Gastrocnemius medialis (tissue), 4 donors: ENCODE measurements around the gene NDUFA12. TPM values are rescaled to one million over a fixed set of nuclear protein-coding genes. Genes with fewer than 3 reads are reported as not detected.
A peak's percentile ranks its signal among the peaks of the same experiment; 100 is the strongest.

Source experiments
- ATAC-seq, 2 donors: fragments of 150-250 bp; one replicate each; pipeline ENCODE4 v1.9.1; 2016
- DNase-seq, 2 donors: peaks; one replicate each; pipeline ENCODE4 v3.0.0-alpha.2; 2019
- H3K27ac ChIP-seq, 4 donors: fragments of 200-600 bp; sonication (generic); 1 replicate in 1 of 4; 2 replicates in 3 of 4; pipeline ENCODE4 v1.5.1; 2016 to 2018; ENCODE audit warnings: mild to moderate bottlenecking in 2 of 4, moderate library complexity in 1 of 4
- H3K27me3 ChIP-seq, 3 donors: fragments of 200-600 bp; sonication (generic) in 2 of 3; 1 replicate in 1 of 3; 2 replicates in 2 of 3; pipeline versions ENCODE4 v1.5.1 to v1.6.0; 2016 to 2019; ENCODE audit warnings: mild to moderate bottlenecking in 1 of 3, moderate library complexity in 1 of 3
- H3K36me3 ChIP-seq, 2 donors: fragments of 200-600 bp; sonication (generic) in 1 of 2; one replicate each; pipeline ENCODE4 v1.5.1; 2017 to 2018
- H3K4me1 ChIP-seq, 2 donors: fragments of 200-600 bp; sonication (generic) in 1 of 2; one replicate each; pipeline ENCODE4 v1.5.1; 2016 to 2017; ENCODE audit warnings: mild to moderate bottlenecking in 2 of 2
- H3K4me3 ChIP-seq, 4 donors: fragments of 200-600 bp; sonication (generic) in 3 of 4; 1 replicate in 1 of 4; 2 replicates in 3 of 4; pipeline ENCODE4 v1.5.1; 2016 to 2019; ENCODE audit warnings: mild to moderate bottlenecking in 2 of 4
- H3K9me3 ChIP-seq, 3 donors: fragments of 200-600 bp; sonication (generic) in 2 of 3; 1 replicate in 1 of 3; 2 replicates in 2 of 3; pipeline ENCODE4 v1.5.1; 2016 to 2019
- POLR2A ChIP-seq, 2 donors: fragments of 450-650 bp; IDR thresholded peaks; one replicate each; pipeline ENCODE4 v1.6.1; 2017; ENCODE audit warnings: antibody characterized with exemption in 2 of 2, mild to moderate bottlenecking in 2 of 2, moderate library complexity in 2 of 2
- in situ Hi-C, 4 donors: fragments of 200-750 bp; cut with MboI; loops; one replicate each; pipeline versions ENCODE4 v1.15.0 to v1.8.0; 2017; ENCODE audit warnings: low sequenced_read_pairs in 4 of 4
- intact Hi-C: fragments of 100-400 bp; cut with DNase I; formaldehyde crosslinking; loops from one replicate; pipeline ENCODE4 v1.15.1; 2023; ENCODE audit warnings: low total_unique reads
- total RNA-seq, 4 donors: library from RNA; depleted of rRNA; stranded (reverse); fragments of >200 nt; gene quantifications; one replicate each; pipeline versions ENCODE4 v1.1.0 to v1.2.3, GENCODE V29; 2016
- TF ChIP-seq, protein P1 (sequence below), 5 experiments: fragments of 450-650 bp in 3 of 5; fragments of 200-600 bp in 2 of 5; sonication (generic) in 2 of 5; IDR thresholded peaks in 4 of 5; conservative IDR thresholded peaks in 1 of 5; 1 replicate in 4 of 5; 2 replicates in 1 of 5; pipeline ENCODE4 v1.5.1; 2016 to 2019; ENCODE audit warnings: antibody characterized with exemption in 5 of 5, mild to moderate bottlenecking in 3 of 5, moderate library complexity in 3 of 5

Gene NDUFA12
- total RNA-seq, 4 donors from 2014 or later = 225 to 382 (median 356) TPM

DNA sequence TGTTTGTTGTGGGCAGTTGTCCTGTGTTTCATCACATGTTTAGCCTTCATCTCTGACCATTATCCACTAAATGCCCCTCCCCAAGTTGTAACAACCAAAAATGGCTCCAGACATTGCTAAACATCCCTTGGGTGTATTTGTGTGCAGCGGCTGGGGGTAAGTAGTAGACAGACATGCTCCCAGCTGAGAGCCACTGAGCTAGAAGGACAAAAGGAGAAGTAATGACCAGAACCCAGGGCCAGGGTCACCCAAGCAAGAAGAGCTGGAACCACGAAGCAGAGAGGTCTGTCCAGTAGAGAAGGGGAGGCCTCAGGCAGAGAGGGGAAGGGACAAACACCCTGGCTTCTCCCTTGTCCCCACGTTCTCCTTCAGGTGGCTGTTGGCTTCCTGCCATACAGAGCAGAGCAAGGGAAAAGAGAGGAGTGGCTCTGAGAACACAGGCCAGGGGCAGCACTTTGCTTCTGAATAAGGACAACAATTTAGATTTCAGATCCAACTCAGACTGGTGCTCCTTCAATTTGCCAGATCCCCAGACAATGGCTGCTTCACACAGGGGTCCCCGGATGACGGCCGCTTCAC lies 55.2 kb downstream of the NDUFA12 start:
- Histone ChIP-seq H3K27ac (no peak overlapping the region), H3K4me1 (no peaks in the 10 kb centered on the region), H3K4me3 (no peak overlapping the region), H3K9me3 (no peaks in the 10 kb centered on the region), H3K27me3 (no peaks in the 10 kb centered on the region), H3K36me3 (no peaks in the 10 kb centered on the region)
- DNase-seq = no peak
- in situ Hi-C loops = no loop called here
- ATAC-seq = no peak
- TF ChIP-seq POLR2A (IDR thresholded peaks at IDR 0.05) = no peak
- TF ChIP-seq, protein P1, sequence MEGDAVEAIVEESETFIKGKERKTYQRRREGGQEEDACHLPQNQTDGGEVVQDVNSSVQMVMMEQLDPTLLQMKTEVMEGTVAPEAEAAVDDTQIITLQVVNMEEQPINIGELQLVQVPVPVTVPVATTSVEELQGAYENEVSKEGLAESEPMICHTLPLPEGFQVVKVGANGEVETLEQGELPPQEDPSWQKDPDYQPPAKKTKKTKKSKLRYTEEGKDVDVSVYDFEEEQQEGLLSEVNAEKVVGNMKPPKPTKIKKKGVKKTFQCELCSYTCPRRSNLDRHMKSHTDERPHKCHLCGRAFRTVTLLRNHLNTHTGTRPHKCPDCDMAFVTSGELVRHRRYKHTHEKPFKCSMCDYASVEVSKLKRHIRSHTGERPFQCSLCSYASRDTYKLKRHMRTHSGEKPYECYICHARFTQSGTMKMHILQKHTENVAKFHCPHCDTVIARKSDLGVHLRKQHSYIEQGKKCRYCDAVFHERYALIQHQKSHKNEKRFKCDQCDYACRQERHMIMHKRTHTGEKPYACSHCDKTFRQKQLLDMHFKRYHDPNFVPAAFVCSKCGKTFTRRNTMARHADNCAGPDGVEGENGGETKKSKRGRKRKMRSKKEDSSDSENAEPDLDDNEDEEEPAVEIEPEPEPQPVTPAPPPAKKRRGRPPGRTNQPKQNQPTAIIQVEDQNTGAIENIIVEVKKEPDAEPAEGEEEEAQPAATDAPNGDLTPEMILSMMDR (IDR thresholded peaks at IDR 0.05 in 4 of 5, conservative IDR thresholded peaks at IDR 0.05 in 1 of 5) = no peak
- intact Hi-C loops = no loop called here

DNA sequence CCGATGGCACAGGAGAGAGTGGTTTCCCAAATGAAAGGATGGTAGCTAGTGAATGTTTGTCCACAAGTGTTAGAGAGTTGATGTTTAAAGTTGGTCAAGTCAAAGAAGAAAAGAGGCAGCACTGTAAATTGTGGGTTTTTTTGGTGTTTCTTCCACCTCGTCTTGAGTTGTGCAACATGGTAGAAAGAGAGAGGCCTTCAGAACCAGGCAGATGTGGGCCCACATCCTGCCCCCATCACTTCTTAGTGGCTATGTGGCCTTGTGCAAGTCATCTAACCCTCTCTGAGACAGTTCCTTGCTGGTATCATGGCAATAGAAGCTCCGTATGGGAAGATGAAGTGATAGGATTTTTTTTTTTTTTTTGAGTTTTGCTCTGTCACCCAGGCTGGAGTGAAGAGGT lies 60.8 kb downstream of the NDUFA12 start:
- no peak overlapping the region for H3K27ac ChIP-seq
- TF ChIP-seq, protein P1 (IDR thresholded peaks at IDR 0.05 in 4 of 5, conservative IDR thresholded peaks at IDR 0.05 in 1 of 5) = no peak
- no peak for TF ChIP-seq POLR2A (IDR thresholded peaks at IDR 0.05)
- DNase-seq = no peak
- H3K27me3 ChIP-seq = no peaks in the 10 kb centered on the region
- in situ Hi-C loops = no loop called here
- H3K36me3 ChIP-seq = no peaks in the 10 kb centered on the region
- no peak for ATAC-seq
- intact Hi-C loops = no loop called here
- no peak overlapping the region for H3K4me3 ChIP-seq
- H3K4me1 ChIP-seq = peaks cover 0 to 6% of the 10 kb centered on the region in 2 donors
- H3K9me3 ChIP-seq = no peaks in the 10 kb centered on the region

DNA sequence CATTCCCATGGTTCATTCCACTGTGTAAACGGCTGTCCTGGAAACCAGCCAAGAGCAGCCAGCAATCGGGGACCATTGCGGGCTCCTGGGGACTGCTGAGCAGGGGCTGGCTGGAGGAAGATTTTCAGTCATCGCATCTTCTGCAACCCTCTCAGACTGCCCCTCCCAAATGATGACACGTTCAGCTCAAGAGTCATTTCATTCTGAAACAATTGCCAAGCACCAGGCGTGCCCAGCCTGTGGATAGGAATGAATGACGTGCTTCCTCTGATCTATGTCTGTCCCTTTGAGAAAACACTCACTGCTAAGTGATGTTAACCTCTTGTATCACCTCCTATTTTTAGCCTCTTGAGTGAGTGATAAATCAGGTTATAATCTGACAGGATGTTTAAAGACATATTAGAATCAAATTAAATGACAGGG lies 62.0 kb downstream of the NDUFA12 start:
- Histone ChIP-seq H3K9me3 (no peaks in the 10 kb centered on the region), H3K4me3 (no peak overlapping the region), H3K27me3 (no peaks in the 10 kb centered on the region), H3K4me1 (peaks cover 0 to 6% of the 10 kb centered on the region in 2 donors), H3K36me3 (no peaks in the 10 kb centered on the region), H3K27ac (peak overlapping the region in 2 of 4 donors; percentile 35 to 37)
- peak in 1 of 2 donors; percentile 22 for TF ChIP-seq POLR2A (IDR thresholded peaks at IDR 0.05)
- TF ChIP-seq, protein P1 (IDR thresholded peaks at IDR 0.05 in 4 of 5, conservative IDR thresholded peaks at IDR 0.05 in 1 of 5) = no peak
- DNase-seq (peak; percentile 14 to 50), ATAC-seq (peak; percentile 88 to 90)
- intact Hi-C loops = no loop called here
- in situ Hi-C loops = no loop called here

DNA sequence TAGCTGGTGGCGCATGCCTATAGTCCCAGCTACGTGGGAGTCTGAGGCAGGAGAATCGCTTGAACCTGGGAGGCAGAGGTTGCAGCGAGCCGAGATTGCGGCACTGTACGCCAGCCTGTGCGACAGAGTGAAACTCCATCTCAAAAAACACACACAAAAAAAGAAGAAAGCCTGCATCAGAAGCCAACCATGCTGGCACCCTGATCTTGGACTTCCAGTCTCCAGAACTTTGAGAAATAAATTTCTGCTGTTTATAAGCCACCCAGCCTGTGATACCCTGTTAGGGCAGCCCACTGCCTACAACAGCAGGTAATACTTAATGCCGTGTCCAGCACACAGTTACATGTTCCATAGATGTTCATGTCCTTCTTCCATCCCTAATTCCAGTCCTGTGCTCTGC lies 62.7 kb downstream of the NDUFA12 start:
- in situ Hi-C loops = no loop called here
- ATAC-seq = no peak

More for the DNA sequence above, 62.7 kb downstream of the NDUFA12 start:
- Histone ChIP-seq H3K27ac (peak overlapping the region in 2 of 4 donors; percentile 35 to 37), H3K36me3 (no peaks in the 10 kb centered on the region), H3K9me3 (no peaks in the 10 kb centered on the region), H3K4me3 (no peak overlapping the region), H3K4me1 (peaks cover 0 to 6% of the 10 kb centered on the region in 2 donors), H3K27me3 (no peaks in the 10 kb centered on the region)
- TF ChIP-seq, protein P1 (IDR thresholded peaks at IDR 0.05 in 4 of 5, conservative IDR thresholded peaks at IDR 0.05 in 1 of 5) = no peak
- no peak for TF ChIP-seq POLR2A (IDR thresholded peaks at IDR 0.05)
- no peak for DNase-seq
- intact Hi-C loops = no loop called here
